Neutrophil (primary cell): ENCODE data around the gene ACAT2.
"Not testable (repeated sequence)": the region's sequence is repeated elsewhere in the genome, so short reads cannot be mapped to it uniquely, and the experiment has no call there.

ENCODE experiments used
- H3K27ac ChIP-seq: fragments of 200-600 bp; sonication (generic); 2 replicates; pipeline ENCODE4 v1.5.1; 2016; ENCODE audit warnings: mild to moderate bottlenecking, moderate library complexity
- H3K27me3 ChIP-seq: fragments of 200-600 bp; sonication (generic); 2 replicates; pipeline ENCODE4 v1.6.0; 2016; ENCODE audit warnings: mild to moderate bottlenecking
- H3K36me3 ChIP-seq: fragments of 200-600 bp; sonication (generic); 2 replicates; pipeline ENCODE4 v1.5.1; 2017
- H3K4me1 ChIP-seq, 2 experiments: fragments of 200-600 bp in 1 of 2; sonication (generic) in 1 of 2; 1 replicate in 1 of 2; 2 replicates in 1 of 2; pipeline versions ENCODE4 v1.5.1 to v1.6.1; 2013 to 2016; ENCODE audit warnings: low read depth in 1 of 2, low read length in 1 of 2, mild to moderate bottlenecking in 1 of 2, moderate library complexity in 1 of 2; ENCODE audit not compliant: control insufficient read depth in 1 of 2, insufficient read depth in 1 of 2
- H3K4me3 ChIP-seq, 2 experiments: fragments of 200-600 bp in 1 of 2; sonication (generic) in 1 of 2; 1 replicate in 1 of 2; 2 replicates in 1 of 2; pipeline ENCODE4 v1.5.1; 2013 to 2016; ENCODE audit warnings: low read depth in 1 of 2, low read length in 1 of 2, mild to moderate bottlenecking in 1 of 2, moderate library complexity in 1 of 2
- H3K9me3 ChIP-seq: fragments of 200-600 bp; sonication (generic); 2 replicates; pipeline ENCODE4 v1.5.1; 2016
- CTCF ChIP-seq: fragments of 200-600 bp; sonication (generic); IDR thresholded peaks from 2 replicates; pipeline ENCODE4 v1.5.1; 2016; ENCODE audit warnings: antibody characterized with exemption

Gene ACAT2

GRCh38 chr6:159715605-159716004 is 46.2 kb upstream of the ACAT2 start:
- peaks cover 37 to 43% of the 10 kb centered on the region in 2 experiments for H3K4me1 ChIP-seq
- no peak for TF ChIP-seq CTCF
- H3K27ac ChIP-seq: peak overlapping the region; percentile 93
- no peaks in the 10 kb centered on the region for H3K9me3 ChIP-seq
- H3K36me3 ChIP-seq: no peaks in the 10 kb centered on the region
- peak overlapping the region; percentile 52 to 54 for H3K4me3 ChIP-seq
- no peaks in the 10 kb centered on the region for H3K27me3 ChIP-seq

- Histone ChIP-seq H3K9me3 (no peaks in the 10 kb centered on the region), H3K27me3 (no peaks in the 10 kb centered on the region), H3K4me3 (peak overlapping the region; percentile 52 to 54), H3K4me1 (peaks cover 37 to 43% of the 10 kb centered on the region in 2 experiments), H3K36me3 (no peaks in the 10 kb centered on the region), H3K27ac (peak overlapping the region; percentile 93)
- no peak for TF ChIP-seq CTCF
Measured at GRCh38 chr6:159716247-159717096, 45.4 kb upstream of the ACAT2 start.

GRCh38 chr6:159718634-159719033 is 43.2 kb upstream of the ACAT2 start:
- no peaks in the 10 kb centered on the region for H3K27me3 ChIP-seq
- peaks cover 36 to 40% of the 10 kb centered on the region in 2 experiments for H3K4me1 ChIP-seq
- no peaks in the 10 kb centered on the region for H3K9me3 ChIP-seq
- H3K36me3 ChIP-seq: no peaks in the 10 kb centered on the region
- H3K27ac ChIP-seq: peak overlapping the region; percentile 31
- H3K4me3 ChIP-seq: no peak overlapping the region
- TF ChIP-seq CTCF: no peak

GRCh38 chr6:159719287-159719686 is 42.6 kb upstream of the ACAT2 start:
- Histone ChIP-seq H3K9me3 (no peaks in the 10 kb centered on the region), H3K27me3 (no peaks in the 10 kb centered on the region), H3K4me3 (no peak overlapping the region), H3K27ac (no peak overlapping the region), H3K4me1 (peaks cover 30 to 33% of the 10 kb centered on the region in 2 experiments), H3K36me3 (no peaks in the 10 kb centered on the region)
- no peak for TF ChIP-seq CTCF

GRCh38 chr6:159720708-159721107 is 41.1 kb upstream of the ACAT2 start:
- no peak for TF ChIP-seq CTCF
- no peak overlapping the region for H3K27ac ChIP-seq
- H3K9me3 ChIP-seq: no peaks in the 10 kb centered on the region
- no peaks in the 10 kb centered on the region for H3K36me3 ChIP-seq
- peaks cover 22 to 29% of the 10 kb centered on the region in 2 experiments for H3K4me1 ChIP-seq
- no peaks in the 10 kb centered on the region for H3K27me3 ChIP-seq
- no peak overlapping the region for H3K4me3 ChIP-seq

- H3K4me3 ChIP-seq, H3K27me3 ChIP-seq, H3K27ac ChIP-seq, H3K36me3 ChIP-seq, H3K9me3 ChIP-seq: not testable (repeated sequence)
- H3K4me1 ChIP-seq: peaks cover 19 to 26% of the 10 kb centered on the region in 2 experiments
Measured at GRCh38 chr6:159721981-159722380, 39.9 kb upstream of the ACAT2 start.
